Mesendoderm (in vitro differentiated cells): Measurements from ENCODE around the gene AXIN1.

Experiments
- DNase-seq: peaks from one replicate; pipeline ENCODE4 v3.0.0; 2013
- H2AK5ac ChIP-seq: 2 replicates; pipeline ENCODE4 v1.6.1; 2013; ENCODE audit warnings: low read length, inconsistent platforms
- H2BK120ac ChIP-seq: 2 replicates; pipeline ENCODE4 v1.6.1; 2013; ENCODE audit warnings: low read depth, mild to moderate bottlenecking, low read length, moderate library complexity, mixed read lengths
- H2BK15ac ChIP-seq: replicated peaks from 2 replicates; pipeline ENCODE4 v1.6.1; 2013; ENCODE audit warnings: low read depth, mild to moderate bottlenecking, moderate library complexity
- H2BK5ac ChIP-seq: 2 replicates; pipeline ENCODE4 v1.6.1; 2013; ENCODE audit warnings: low read length, inconsistent platforms
- H3K18ac ChIP-seq: 2 replicates; pipeline ENCODE4 v1.6.1; 2013; ENCODE audit warnings: mild to moderate bottlenecking, low read length, mixed read lengths
- H3K23ac ChIP-seq: one replicate; pipeline ENCODE4 v1.6.1; 2013; ENCODE audit warnings: low read length
- H3K27ac ChIP-seq: 2 replicates; pipeline ENCODE4 v1.5.1; 2013; ENCODE audit warnings: low read depth, mild to moderate bottlenecking, inconsistent platforms, low read length, moderate library complexity
- H3K27me3 ChIP-seq: 2 replicates; pipeline ENCODE4 v1.6.1; 2013; ENCODE audit warnings: low read length, control low read depth, mild to moderate bottlenecking, inconsistent platforms; ENCODE audit not compliant: insufficient read depth, poor library complexity
- H3K36me3 ChIP-seq: 2 replicates; pipeline ENCODE4 v1.6.1; 2013; ENCODE audit warnings: low read length, inconsistent platforms; ENCODE audit not compliant: control insufficient read depth, insufficient read depth
- H3K4ac ChIP-seq: one replicate; pipeline ENCODE4 v1.6.1; 2013; ENCODE audit warnings: low read depth, mild to moderate bottlenecking, low read length, moderate library complexity
- H3K4me1 ChIP-seq: 2 replicates; pipeline ENCODE4 v1.6.1; 2013; ENCODE audit warnings: low read depth, low read length, inconsistent platforms; ENCODE audit not compliant: control insufficient read depth
- H3K4me2 ChIP-seq: 2 replicates; pipeline ENCODE4 v1.6.1; 2013; ENCODE audit warnings: low read length
- H3K4me3 ChIP-seq: 2 replicates; pipeline ENCODE4 v1.5.1; 2013; ENCODE audit warnings: mild to moderate bottlenecking, low read length
- H3K56ac ChIP-seq: one replicate; pipeline ENCODE4 v1.6.1; 2013; ENCODE audit warnings: low read length
- H3K79me1 ChIP-seq: 2 replicates; pipeline ENCODE4 v1.6.1; 2013; ENCODE audit warnings: low read length, inconsistent platforms
- H3K79me2 ChIP-seq: 2 replicates; pipeline ENCODE4 v1.6.1; 2013; ENCODE audit warnings: mild to moderate bottlenecking, low read length; ENCODE audit not compliant: control insufficient read depth, insufficient read depth
- H3K9ac ChIP-seq: 2 replicates; pipeline ENCODE4 v1.6.1; 2013; ENCODE audit warnings: low read length, inconsistent platforms
- H4K5ac ChIP-seq: one replicate; pipeline ENCODE4 v1.6.1; 2013; ENCODE audit warnings: low read length
- H4K8ac ChIP-seq: one replicate; pipeline ENCODE4 v1.6.1; 2013; ENCODE audit warnings: low read depth, mild to moderate bottlenecking, control low read depth, low read length, moderate library complexity
- WGBS: extraction: QIAGEN DNeasy Blood & Tissue Kit; methylation state at CpG from one replicate; pipeline ENCODE4 v1.1.7; 2013; ENCODE audit warnings: low lambda C conversion rate, missing lambda C conversion rate; ENCODE audit not compliant: insufficient coverage; ENCODE audit errors: extremely low coverage; 5-methylcytosine and 5-hydroxymethylcytosine counted together

Gene AXIN1

GRCh38 chr16:265711-266110 lies 86.8 kb downstream of the AXIN1 start:
- Histone ChIP-seq H3K27me3 (no peaks in the 10 kb centered on the region), H2BK5ac (no peak overlapping the region), H3K9ac (no peak overlapping the region), H3K56ac (no peak overlapping the region), H2AK5ac (no peak overlapping the region), H3K4me2 (no peak overlapping the region), H4K5ac (no peak overlapping the region), H3K79me2 (no peaks in the 10 kb centered on the region), H3K4ac (no peak overlapping the region), H3K18ac (no peak overlapping the region), H3K27ac (no peak overlapping the region), H2BK120ac (no peak overlapping the region), H3K36me3 (no peaks in the 10 kb centered on the region), H3K23ac (no peak overlapping the region), H3K79me1 (no peaks in the 10 kb centered on the region), H3K4me3 (no peak overlapping the region), H3K4me1 (no peaks in the 10 kb centered on the region), H4K8ac (no peak overlapping the region), H2BK15ac (no peak overlapping the region)
- no CpG with 5 or more reads among the region's 12 CpGs for WGBS
- no peak for DNase-seq

GRCh38 chr16:265002-265529 lies 87.5 kb downstream of the AXIN1 start:
- Histone ChIP-seq H3K79me1 (no peaks in the 10 kb centered on the region), H3K36me3 (peaks cover 2% of the 10 kb centered on the region), H2BK15ac (no peak overlapping the region), H3K27me3 (no peaks in the 10 kb centered on the region), H3K4me2 (no peak overlapping the region), H4K8ac (no peak overlapping the region), H4K5ac (no peak overlapping the region), H2AK5ac (no peak overlapping the region), H3K18ac (no peak overlapping the region), H3K4me1 (no peaks in the 10 kb centered on the region), H3K56ac (no peak overlapping the region), H3K4ac (no peak overlapping the region), H3K4me3 (no peak overlapping the region), H3K27ac (no peak overlapping the region), H3K79me2 (no peaks in the 10 kb centered on the region), H3K9ac (no peak overlapping the region), H2BK5ac (no peak overlapping the region), H2BK120ac (no peak overlapping the region), H3K23ac (no peak overlapping the region)
- no peak for DNase-seq
- no CpG with 5 or more reads among the region's 14 CpGs for WGBS

- WGBS = no CpG with 5 or more reads among the region's 23 CpGs
- H3K4me3 ChIP-seq = no peak overlapping the region
- no peaks in the 10 kb centered on the region for H3K79me2 ChIP-seq
- H4K5ac ChIP-seq = no peak overlapping the region
- H2BK120ac ChIP-seq = no peak overlapping the region
- no peaks in the 10 kb centered on the region for H3K79me1 ChIP-seq
- no peak overlapping the region for H3K9ac ChIP-seq
- no peak for DNase-seq
- H3K4me2 ChIP-seq = no peak overlapping the region
- no peaks in the 10 kb centered on the region for H3K4me1 ChIP-seq
- peaks cover 2% of the 10 kb centered on the region for H3K36me3 ChIP-seq
- H4K8ac ChIP-seq = no peak overlapping the region
- H3K4ac ChIP-seq = no peak overlapping the region
- H3K27ac ChIP-seq = no peak overlapping the region
- no peak overlapping the region for H2BK15ac ChIP-seq
- H3K23ac ChIP-seq = no peak overlapping the region
- H2AK5ac ChIP-seq = no peak overlapping the region
- no peak overlapping the region for H3K18ac ChIP-seq
- no peaks in the 10 kb centered on the region for H3K27me3 ChIP-seq
- H2BK5ac ChIP-seq = no peak overlapping the region
- H3K56ac ChIP-seq = no peak overlapping the region
These were observed 88.0 kb downstream of the AXIN1 start for GRCh38 chr16:264440-264951.

- no CpG with 5 or more reads among the region's 17 CpGs for WGBS
- Histone ChIP-seq H4K5ac (no peak overlapping the region), H2BK120ac (no peak overlapping the region), H3K27ac (no peak overlapping the region), H3K56ac (no peak overlapping the region), H3K79me1 (no peaks in the 10 kb centered on the region), H3K4me3 (no peak overlapping the region), H3K4ac (no peak overlapping the region), H3K79me2 (no peaks in the 10 kb centered on the region), H2AK5ac (no peak overlapping the region), H3K27me3 (no peaks in the 10 kb centered on the region), H3K4me1 (no peaks in the 10 kb centered on the region), H3K18ac (no peak overlapping the region), H4K8ac (no peak overlapping the region), H3K9ac (no peak overlapping the region), H3K23ac (no peak overlapping the region), H3K36me3 (peaks cover 2% of the 10 kb centered on the region), H3K4me2 (no peak overlapping the region), H2BK15ac (no peak overlapping the region), H2BK5ac (no peak overlapping the region)
- DNase-seq = no peak
These were observed 88.6 kb downstream of the AXIN1 start for GRCh38 chr16:263944-264343.

- Histone ChIP-seq H3K56ac (no peak overlapping the region), H3K9ac (no peak overlapping the region), H4K8ac (no peak overlapping the region), H3K27ac (no peak overlapping the region), H3K27me3 (no peaks in the 10 kb centered on the region), H3K4me3 (no peak overlapping the region), H3K36me3 (peaks cover 2% of the 10 kb centered on the region), H4K5ac (no peak overlapping the region), H3K23ac (no peak overlapping the region), H2BK15ac (no peak overlapping the region), H3K4me2 (no peak overlapping the region), H3K18ac (no peak overlapping the region), H2BK5ac (no peak overlapping the region), H3K4ac (no peak overlapping the region), H2BK120ac (no peak overlapping the region), H3K79me1 (no peaks in the 10 kb centered on the region), H2AK5ac (no peak overlapping the region), H3K4me1 (no peaks in the 10 kb centered on the region), H3K79me2 (no peaks in the 10 kb centered on the region)
- WGBS = no CpG with 5 or more reads among the region's 35 CpGs
- DNase-seq = no peak
These were observed 89.2 kb downstream of the AXIN1 start for GRCh38 chr16:263182-263774.
